VCaP (cell line): Measurements from ENCODE around the gene MAP3K8.

Experiments
- H3K27ac ChIP-seq: fragments of 450-650 bp; 2 replicates; pipeline ENCODE4 v1.5.1; 2017
- TF ChIP-seq, protein P1 (sequence below): fragments of 450-650 bp; conservative IDR thresholded peaks from 2 replicates; pipeline ENCODE4 v1.5.1; 2017; ENCODE audit warnings: mild to moderate bottlenecking, moderate library complexity

Gene MAP3K8

DNA sequence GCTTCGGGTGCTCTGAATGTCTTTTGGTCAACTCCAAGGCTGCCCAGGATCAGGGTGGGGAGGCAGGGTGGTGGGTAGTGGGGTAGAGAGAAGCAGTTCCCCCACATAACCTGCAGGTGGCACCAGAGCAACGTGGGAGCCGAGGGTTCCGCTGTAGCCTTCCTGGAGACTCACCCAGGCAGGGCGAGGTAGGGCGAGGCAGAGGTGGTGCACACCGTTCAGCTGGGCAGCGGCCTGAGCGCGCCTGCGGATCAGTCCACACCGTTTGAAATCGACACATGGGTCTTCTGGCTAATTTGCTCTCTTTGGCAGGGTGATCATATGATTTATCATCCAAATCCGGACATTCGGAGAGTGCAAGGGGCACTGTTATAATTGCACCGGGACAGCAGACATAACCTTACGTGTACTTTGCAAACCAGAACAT is 41.4 kb upstream of the MAP3K8 start:
- TF ChIP-seq, protein P1, sequence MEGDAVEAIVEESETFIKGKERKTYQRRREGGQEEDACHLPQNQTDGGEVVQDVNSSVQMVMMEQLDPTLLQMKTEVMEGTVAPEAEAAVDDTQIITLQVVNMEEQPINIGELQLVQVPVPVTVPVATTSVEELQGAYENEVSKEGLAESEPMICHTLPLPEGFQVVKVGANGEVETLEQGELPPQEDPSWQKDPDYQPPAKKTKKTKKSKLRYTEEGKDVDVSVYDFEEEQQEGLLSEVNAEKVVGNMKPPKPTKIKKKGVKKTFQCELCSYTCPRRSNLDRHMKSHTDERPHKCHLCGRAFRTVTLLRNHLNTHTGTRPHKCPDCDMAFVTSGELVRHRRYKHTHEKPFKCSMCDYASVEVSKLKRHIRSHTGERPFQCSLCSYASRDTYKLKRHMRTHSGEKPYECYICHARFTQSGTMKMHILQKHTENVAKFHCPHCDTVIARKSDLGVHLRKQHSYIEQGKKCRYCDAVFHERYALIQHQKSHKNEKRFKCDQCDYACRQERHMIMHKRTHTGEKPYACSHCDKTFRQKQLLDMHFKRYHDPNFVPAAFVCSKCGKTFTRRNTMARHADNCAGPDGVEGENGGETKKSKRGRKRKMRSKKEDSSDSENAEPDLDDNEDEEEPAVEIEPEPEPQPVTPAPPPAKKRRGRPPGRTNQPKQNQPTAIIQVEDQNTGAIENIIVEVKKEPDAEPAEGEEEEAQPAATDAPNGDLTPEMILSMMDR: peak; percentile 93
- no peak overlapping the region for H3K27ac ChIP-seq

DNA sequence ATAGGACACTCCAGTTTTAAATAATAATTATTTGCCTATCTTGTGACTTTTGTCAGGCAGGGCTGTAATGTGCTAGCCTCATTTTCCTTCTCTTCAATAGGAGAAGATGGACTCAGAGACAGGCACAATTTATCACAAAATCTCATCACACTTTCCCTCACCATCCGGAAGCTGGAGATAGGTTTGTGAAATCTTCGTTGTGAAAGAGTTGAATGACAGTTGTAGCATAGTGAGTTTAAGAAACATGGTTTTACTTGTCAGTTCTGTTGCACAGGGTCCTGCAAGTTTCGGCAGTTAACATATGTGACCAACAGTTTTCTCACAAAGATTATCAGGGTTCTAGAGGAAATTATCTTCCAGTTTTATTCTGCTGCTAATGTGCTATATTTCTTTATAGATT is 37.7 kb upstream of the MAP3K8 start:
- H3K27ac ChIP-seq: no peak overlapping the region
- TF ChIP-seq, protein P1: no peak

DNA sequence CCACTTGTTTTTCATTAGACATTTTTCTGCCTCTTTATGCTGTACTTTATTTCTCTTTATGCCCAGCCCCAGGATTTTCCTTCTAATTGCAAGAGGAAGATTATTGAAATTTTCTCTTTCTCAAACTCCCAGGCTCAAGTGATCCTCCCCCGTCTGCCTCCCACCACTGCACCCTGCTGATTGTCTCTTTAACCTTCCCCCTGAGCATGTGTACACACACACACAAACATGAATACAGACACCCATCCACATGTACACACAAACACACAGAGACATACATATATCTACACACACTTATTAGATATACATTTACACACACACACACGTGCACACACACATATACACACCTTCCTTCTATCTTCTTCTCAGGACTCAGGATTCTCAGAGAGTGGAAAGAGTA is 37.3 kb upstream of the MAP3K8 start:
- H3K27ac ChIP-seq: no peak overlapping the region
- TF ChIP-seq, protein P1: no peak

DNA sequence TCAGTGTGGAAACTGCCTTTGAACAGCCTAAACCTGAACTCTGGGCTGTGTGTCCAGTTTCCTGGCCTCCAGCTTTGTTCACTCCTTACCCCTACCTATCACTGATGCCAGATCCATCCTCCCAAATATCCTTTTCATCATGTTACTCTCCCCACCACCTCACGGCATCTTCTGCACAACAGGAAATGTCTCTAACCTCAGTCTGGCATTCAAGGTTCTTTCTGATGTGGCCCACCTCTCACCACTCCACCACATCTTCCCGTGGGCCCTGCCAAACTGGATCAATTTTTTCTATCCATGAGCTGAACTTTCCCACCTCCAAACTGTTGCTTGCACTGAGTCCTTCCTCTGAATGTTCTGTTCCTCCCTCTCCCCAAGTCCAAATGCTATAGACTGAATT is 35.8 kb upstream of the MAP3K8 start:
- TF ChIP-seq, protein P1: no peak
- H3K27ac ChIP-seq: no peak overlapping the region

DNA sequence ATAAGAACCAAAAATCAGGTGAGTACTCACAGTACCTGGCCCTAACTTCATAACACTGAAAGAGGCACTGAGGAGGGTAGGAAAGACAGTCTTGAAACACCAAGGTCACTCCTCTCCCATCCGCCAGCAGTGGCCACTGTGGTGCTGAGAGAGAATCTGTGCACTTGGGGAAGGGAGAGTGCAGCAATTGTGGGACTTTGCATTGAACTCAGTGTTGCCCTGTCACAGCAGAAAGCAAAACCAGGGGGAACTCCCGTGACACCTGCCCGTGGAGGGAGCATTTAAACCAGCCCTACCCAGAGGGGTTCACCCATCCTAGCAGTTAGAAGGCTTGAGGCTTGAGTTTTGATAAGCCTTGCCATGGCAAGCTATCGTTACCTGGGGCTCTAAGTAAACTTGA is 35.2 kb upstream of the MAP3K8 start:
- TF ChIP-seq, protein P1: no peak
- no peak overlapping the region for H3K27ac ChIP-seq

DNA sequence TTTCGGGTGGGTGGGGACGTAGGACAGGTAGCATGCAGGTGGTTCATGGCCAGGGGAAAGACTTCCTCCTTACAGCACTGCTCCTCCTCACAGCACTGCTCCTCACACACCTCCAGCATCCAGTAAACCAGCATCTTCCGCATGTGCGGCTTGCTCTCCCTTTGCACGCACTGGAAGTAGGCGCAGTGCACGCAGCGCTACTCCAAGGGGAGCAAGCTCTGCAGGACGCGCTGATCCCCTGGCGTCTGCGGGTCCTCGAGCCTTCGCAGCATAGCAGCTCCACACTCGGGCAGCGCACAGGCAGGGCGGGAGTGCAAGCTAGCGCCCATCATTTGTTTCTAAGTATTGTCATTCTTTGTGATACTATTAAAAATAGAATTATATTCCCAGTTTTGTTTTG is 30.5 kb upstream of the MAP3K8 start:
- TF ChIP-seq, protein P1: no peak
- no peak overlapping the region for H3K27ac ChIP-seq

DNA sequence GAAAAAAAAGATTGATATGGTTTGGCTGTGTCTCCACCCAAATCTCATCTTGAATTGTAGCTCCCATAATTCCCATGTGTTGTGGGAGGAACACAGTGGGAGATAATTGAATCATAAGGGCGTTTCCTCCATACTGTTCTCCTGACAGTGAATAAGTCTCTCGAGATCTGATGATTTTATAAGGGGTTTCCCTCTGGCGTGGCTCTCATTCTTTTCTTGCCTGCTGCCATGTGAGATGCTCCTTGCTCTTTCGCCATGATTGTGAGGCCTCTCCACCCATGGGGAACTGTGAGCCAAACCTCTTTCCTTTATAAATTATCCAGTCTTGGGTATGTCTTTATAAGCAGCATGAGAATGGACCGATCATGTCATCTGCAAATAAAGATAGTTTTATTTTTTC is 29.4 kb upstream of the MAP3K8 start:
- no peak overlapping the region for H3K27ac ChIP-seq
- TF ChIP-seq, protein P1: no peak

DNA sequence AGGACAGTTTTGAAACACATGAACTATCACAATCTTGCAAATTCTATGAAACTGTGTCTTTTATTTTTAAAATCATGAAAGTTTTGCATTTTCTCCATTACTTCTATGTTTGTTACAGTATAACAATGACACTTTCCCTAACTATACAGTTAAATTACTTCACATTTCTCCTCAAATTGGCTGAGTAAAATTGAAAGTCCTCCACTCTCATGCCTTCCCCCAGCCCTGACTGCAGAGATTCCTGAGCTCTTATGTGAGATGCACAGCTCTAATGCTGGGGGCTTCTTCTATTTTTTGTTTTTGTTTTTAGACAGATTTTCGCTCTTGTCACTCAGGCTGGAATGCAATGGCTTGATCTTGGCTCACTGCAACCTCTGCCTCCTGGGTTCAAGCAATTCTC is 22.7 kb upstream of the MAP3K8 start:
- no peak overlapping the region for H3K27ac ChIP-seq
- TF ChIP-seq, protein P1: no peak
